Keratinocyte (primary cell): ENCODE measurements around the gene SOX1.

Experiments used
- EZH2 ChIP-seq: IDR thresholded peaks from one replicate; pipeline ENCODE4 v1.6.1; 2012; ENCODE audit warnings: inconsistent platforms, mild to moderate bottlenecking, low read length, moderate library complexity
- TF ChIP-seq, protein P1 (sequence below), 3 experiments: IDR thresholded peaks in 1 of 3; conservative IDR thresholded peaks in 1 of 3; optimal IDR thresholded peaks in 1 of 3; 2 replicates in 2 of 3; 3 replicates in 1 of 3; pipeline versions ENCODE3 to v1.5.1; 2011; ENCODE audit warnings: low read length in 3 of 3, mild to moderate bottlenecking in 3 of 3, moderate library complexity in 2 of 3, control low read depth in 1 of 3, inconsistent platforms in 1 of 3; ENCODE audit not compliant: insufficient read depth in 2 of 3; ENCODE audit errors: extremely low read depth in 1 of 3

DNA sequence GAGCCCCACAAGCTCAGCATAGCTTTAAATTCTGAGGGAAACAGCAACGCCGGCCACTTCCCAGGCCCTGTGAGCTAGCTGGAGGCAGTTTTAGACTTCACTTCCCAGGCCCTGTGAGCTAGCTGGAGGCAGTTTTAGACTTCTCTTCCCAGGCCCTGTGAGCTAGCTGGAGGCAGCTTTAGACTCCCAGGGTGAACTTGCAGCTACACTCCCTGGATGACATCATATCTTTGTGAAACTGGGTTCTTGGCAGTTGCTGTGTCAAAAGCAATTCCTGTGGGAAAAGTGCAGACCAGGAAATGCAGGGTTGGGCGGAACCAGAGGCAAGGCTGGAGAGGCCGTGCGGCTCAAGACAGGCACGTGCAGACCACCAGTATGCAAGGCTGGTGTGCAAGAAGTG, 12.7 kb downstream of the SOX1 start:
- no peak for TF ChIP-seq EZH2
- TF ChIP-seq, protein P1, sequence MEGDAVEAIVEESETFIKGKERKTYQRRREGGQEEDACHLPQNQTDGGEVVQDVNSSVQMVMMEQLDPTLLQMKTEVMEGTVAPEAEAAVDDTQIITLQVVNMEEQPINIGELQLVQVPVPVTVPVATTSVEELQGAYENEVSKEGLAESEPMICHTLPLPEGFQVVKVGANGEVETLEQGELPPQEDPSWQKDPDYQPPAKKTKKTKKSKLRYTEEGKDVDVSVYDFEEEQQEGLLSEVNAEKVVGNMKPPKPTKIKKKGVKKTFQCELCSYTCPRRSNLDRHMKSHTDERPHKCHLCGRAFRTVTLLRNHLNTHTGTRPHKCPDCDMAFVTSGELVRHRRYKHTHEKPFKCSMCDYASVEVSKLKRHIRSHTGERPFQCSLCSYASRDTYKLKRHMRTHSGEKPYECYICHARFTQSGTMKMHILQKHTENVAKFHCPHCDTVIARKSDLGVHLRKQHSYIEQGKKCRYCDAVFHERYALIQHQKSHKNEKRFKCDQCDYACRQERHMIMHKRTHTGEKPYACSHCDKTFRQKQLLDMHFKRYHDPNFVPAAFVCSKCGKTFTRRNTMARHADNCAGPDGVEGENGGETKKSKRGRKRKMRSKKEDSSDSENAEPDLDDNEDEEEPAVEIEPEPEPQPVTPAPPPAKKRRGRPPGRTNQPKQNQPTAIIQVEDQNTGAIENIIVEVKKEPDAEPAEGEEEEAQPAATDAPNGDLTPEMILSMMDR (optimal IDR thresholded peaks at IDR 0.05 in 1 of 3, IDR thresholded peaks at IDR 0.05 in 1 of 3, conservative IDR thresholded peaks at IDR 0.05 in 1 of 3; ENCODE audit: extremely low read depth in 1 of 3, insufficient read depth in 2 of 3, low read length in 3 of 3): no peak
